Measurements from ENCODE around the gene ENAH. TPM values are rescaled to one million over a fixed set of nuclear protein-coding genes. Genes with fewer than 3 reads are reported as not detected.
"Not testable (repeated sequence)": the region's sequence is repeated elsewhere in the genome, so short reads cannot be mapped to it uniquely, and the experiment has no call there.

Gene ENAH
- total RNA-seq, 1 donor from 2014 or later, result 434 TPM

GRCh38 chr1:225514671-225515081 is 138.2 kb downstream of the ENAH start:
- H3K9me3 Mint-ChIP-seq (ENCODE audit: low read depth), result no peaks in the 10 kb centered on the region
- no peaks in the 10 kb centered on the region for H3K27me3 Mint-ChIP-seq (ENCODE audit: low read depth)
- H3K4me1 Mint-ChIP-seq (ENCODE audit: low read depth), result peaks cover 54% of the 10 kb centered on the region
- H3K27ac Mint-ChIP-seq (ENCODE audit: unreplicated experiment), result peak overlapping the region; percentile 49
- H3K36me3 Mint-ChIP-seq (ENCODE audit: low read depth), result peaks cover 40% of the 10 kb centered on the region
- no peak for DNase-seq (ENCODE audit: low spot score)
- no peak overlapping the region for H3K4me3 Mint-ChIP-seq (ENCODE audit: unreplicated experiment)
- TF ChIP-seq CTCF (IDR thresholded peaks at IDR 0.05), result no peak

GRCh38 chr1:225513576-225513975 is 139.3 kb downstream of the ENAH start:
- not testable (repeated sequence) for H3K27me3 Mint-ChIP-seq (ENCODE audit: low read depth); H3K9me3 Mint-ChIP-seq (ENCODE audit: low read depth); H3K4me3 Mint-ChIP-seq (ENCODE audit: unreplicated experiment); DNase-seq (ENCODE audit: low spot score)
- H3K36me3 Mint-ChIP-seq (ENCODE audit: low read depth), result peaks cover 36% of the 10 kb centered on the region
- H3K4me1 Mint-ChIP-seq (ENCODE audit: low read depth), result peaks cover 55% of the 10 kb centered on the region
- H3K27ac Mint-ChIP-seq (ENCODE audit: unreplicated experiment), result peak overlapping the region; percentile 39

GRCh38 chr1:225511828-225512381 is 141.0 kb downstream of the ENAH start:
- peak overlapping the region; percentile 67 for H3K27ac Mint-ChIP-seq (ENCODE audit: unreplicated experiment)

GRCh38 chr1:225510740-225511139 is 142.2 kb downstream of the ENAH start:
- not testable (repeated sequence) for H3K27me3 Mint-ChIP-seq (ENCODE audit: low read depth); H3K27ac Mint-ChIP-seq (ENCODE audit: unreplicated experiment); DNase-seq (ENCODE audit: low spot score); H3K9me3 Mint-ChIP-seq (ENCODE audit: low read depth); H3K4me3 Mint-ChIP-seq (ENCODE audit: unreplicated experiment)
- Mint-ChIP-seq H3K36me3 (ENCODE audit: low read depth) (peaks cover 31% of the 10 kb centered on the region), H3K4me1 (ENCODE audit: low read depth) (peaks cover 47% of the 10 kb centered on the region)

More at GRCh38 chr1:225511828-225512381, 141.0 kb downstream of the ENAH start:
- no peaks in the 10 kb centered on the region for H3K27me3 Mint-ChIP-seq (ENCODE audit: low read depth)
- H3K9me3 Mint-ChIP-seq (ENCODE audit: low read depth), result no peaks in the 10 kb centered on the region
- no peak overlapping the region for H3K4me3 Mint-ChIP-seq (ENCODE audit: unreplicated experiment)
- H3K36me3 Mint-ChIP-seq (ENCODE audit: low read depth), result peaks cover 29% of the 10 kb centered on the region
- no peak for DNase-seq (ENCODE audit: low spot score)
- TF ChIP-seq CTCF (IDR thresholded peaks at IDR 0.05), result no peak
- peaks cover 50% of the 10 kb centered on the region for H3K4me1 Mint-ChIP-seq (ENCODE audit: low read depth)

- Mint-ChIP-seq H3K4me3 (ENCODE audit: unreplicated experiment) (no peak overlapping the region), H3K9me3 (ENCODE audit: low read depth) (no peaks in the 10 kb centered on the region), H3K27ac (ENCODE audit: unreplicated experiment) (peak overlapping the region; percentile 97), H3K27me3 (ENCODE audit: low read depth) (no peaks in the 10 kb centered on the region), H3K4me1 (ENCODE audit: low read depth) (peaks cover 40% of the 10 kb centered on the region), H3K36me3 (ENCODE audit: low read depth) (peaks cover 35% of the 10 kb centered on the region)
- no peak for TF ChIP-seq CTCF (IDR thresholded peaks at IDR 0.05)
- no peak for DNase-seq (ENCODE audit: low spot score)
Observed at GRCh38 chr1:225509770-225510169, 143.2 kb downstream of the ENAH start.

- no peak overlapping the region for H3K4me3 Mint-ChIP-seq (ENCODE audit: unreplicated experiment)
- no peak for TF ChIP-seq CTCF (IDR thresholded peaks at IDR 0.05)
- no peak for DNase-seq (ENCODE audit: low spot score)
- H3K27ac Mint-ChIP-seq (ENCODE audit: unreplicated experiment), result peak overlapping the region; percentile 97
- H3K27me3 Mint-ChIP-seq (ENCODE audit: low read depth), result no peaks in the 10 kb centered on the region
- peaks cover 35% of the 10 kb centered on the region for H3K36me3 Mint-ChIP-seq (ENCODE audit: low read depth)
- peaks cover 38% of the 10 kb centered on the region for H3K4me1 Mint-ChIP-seq (ENCODE audit: low read depth)
- H3K9me3 Mint-ChIP-seq (ENCODE audit: low read depth), result no peaks in the 10 kb centered on the region
Observed at GRCh38 chr1:225509376-225509707, 143.6 kb downstream of the ENAH start.

All from chondrocyte (in vitro differentiated cells).